DMS 273 treated with DMSO at 0.1 percent for 48 hours (cell line): Measurements from ENCODE around the gene PSMC3.

Experiments used
- DNase-seq: peaks from one replicate; lab custom pipeline; 2025; lab: John Stamatoyannopoulos, UW

Gene PSMC3

GRCh38 chr11:47426062-47426956, at the start of gene PSMC3:
Gene PSMC3 (minus strand): TSS chr11:47426439. CDS start chr11:47426279, 160 bp downstream.
- DNase-seq: peak; percentile 88

DNA sequence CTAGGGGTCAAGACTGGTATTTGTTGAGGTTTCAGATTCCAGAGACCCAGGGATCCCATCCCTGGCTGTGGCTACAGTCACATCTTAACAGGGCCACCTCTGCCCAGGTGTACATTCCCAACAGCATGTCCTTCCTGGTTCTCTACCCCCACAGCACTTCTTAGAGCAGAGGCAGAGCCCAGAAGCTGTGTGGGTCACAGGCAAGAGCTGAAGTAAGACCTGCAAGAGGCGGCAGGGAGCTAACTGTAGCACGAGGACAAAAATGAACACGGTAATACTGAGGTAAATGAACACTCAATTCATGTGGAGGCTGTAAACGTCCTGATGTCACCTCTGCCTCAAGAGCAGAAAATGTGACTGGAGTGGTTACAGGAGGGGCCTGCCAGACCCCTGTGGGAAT, 44.4 kb upstream of the PSMC3 start:
- DNase-seq: no peak

GRCh38 chr11:47469361-47470179, 43.3 kb upstream of the PSMC3 start:
- no peak for DNase-seq

DNA sequence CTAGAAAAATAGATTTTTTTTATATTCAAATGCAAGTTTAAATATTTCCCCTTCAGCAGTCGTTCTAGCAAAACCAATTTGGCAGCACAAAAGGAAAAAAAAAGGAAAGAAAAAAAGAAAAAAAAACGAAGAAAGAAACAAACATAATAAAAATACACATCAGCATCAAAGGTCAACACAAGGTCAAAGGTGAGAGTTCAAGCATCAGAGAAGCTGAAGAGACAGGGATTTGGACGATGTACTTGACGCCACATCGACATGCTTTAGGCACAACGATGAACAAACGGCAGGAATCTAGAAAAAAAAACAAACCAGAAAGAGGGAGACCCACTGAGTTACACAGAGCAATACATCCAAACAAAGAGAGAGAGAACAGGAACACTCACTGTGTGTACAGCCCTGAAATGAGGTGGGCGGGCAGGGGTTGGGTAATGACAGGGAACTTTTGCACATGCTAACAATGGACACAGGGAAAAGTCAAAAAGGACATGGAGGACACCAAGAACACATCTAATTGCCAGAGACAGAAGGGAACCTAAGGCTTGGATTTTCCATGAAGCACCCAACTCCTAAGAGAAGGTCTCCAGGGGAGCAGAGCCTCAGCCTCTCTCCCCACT, 42.5 kb upstream of the PSMC3 start:
- DNase-seq: no peak

DNA sequence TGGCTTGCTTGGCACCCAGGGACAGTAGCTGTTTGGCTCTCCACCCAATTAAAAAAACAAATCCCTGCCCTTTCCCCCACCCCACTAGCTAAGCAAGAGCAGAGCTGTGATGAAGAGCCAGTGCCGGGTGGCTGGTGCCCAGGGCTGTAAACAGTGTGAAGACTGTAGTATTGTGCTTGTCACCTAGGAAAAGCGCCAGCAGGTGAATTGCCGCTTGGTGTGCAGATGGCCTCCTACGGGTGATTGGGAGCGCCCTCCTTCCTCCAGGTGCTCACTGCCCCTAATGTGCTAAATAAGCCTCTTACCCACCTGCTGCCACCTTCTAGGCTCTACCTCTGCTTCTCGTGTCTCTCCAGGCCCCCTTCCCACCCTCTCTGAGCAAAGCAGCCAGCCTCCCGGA, 41.1 kb upstream of the PSMC3 start:
- no peak for DNase-seq

- DNase-seq: peak; percentile 3
Observed at GRCh38 chr11:47466701-47467250, 40.5 kb upstream of the PSMC3 start.

DNA sequence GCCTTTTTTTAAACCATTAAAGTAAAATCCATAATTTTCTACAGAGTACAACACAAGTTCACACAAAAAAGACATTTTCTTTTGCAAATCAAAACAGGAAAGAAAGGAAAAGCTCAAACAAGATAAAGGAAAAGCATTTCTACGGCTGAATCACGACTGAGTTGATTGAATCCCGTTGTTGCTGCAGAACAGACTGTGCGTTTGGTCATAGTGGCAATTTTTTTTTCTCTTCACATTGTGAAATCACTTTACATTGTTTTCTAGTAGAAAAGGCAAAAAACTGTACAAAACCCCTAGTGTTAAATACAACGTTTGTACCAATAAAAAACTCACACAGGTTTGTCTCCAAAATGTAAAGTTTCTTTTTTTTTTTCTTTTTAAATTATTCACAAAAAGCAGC, 40.0 kb upstream of the PSMC3 start:
- DNase-seq: no peak

GRCh38 chr11:47464483-47464882, 38.2 kb upstream of the PSMC3 start:
- DNase-seq: no peak

GRCh38 chr11:47461876-47462275, 35.6 kb upstream of the PSMC3 start:
- DNase-seq: no peak

GRCh38 chr11:47460571-47461235, 34.5 kb upstream of the PSMC3 start:
- no peak for DNase-seq

- DNase-seq: peak; percentile 43
Observed at GRCh38 chr11:47454258-47454671, 28.0 kb upstream of the PSMC3 start.

- DNase-seq: no peak
Observed at GRCh38 chr11:47453365-47453764, 27.1 kb upstream of the PSMC3 start.

DNA sequence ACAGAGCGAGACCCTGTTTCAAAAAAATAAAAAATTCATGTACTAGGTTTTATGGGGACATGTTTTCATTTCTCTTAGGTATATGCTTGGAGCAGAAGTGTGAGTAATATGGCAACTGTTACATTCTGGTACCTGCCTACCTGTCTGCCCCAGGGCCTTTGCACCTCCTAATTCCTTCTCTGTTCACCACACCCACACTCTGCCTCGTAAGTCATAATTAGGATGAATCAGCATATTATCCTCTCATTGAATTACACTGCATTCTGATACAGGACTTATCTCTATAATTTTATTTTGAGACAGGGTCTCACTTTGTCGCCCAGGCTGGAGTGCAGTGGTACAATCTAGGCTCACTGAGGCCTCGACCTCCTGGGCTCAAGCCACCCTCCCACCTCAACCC, 25.8 kb upstream of the PSMC3 start:
- DNase-seq: no peak

DNA sequence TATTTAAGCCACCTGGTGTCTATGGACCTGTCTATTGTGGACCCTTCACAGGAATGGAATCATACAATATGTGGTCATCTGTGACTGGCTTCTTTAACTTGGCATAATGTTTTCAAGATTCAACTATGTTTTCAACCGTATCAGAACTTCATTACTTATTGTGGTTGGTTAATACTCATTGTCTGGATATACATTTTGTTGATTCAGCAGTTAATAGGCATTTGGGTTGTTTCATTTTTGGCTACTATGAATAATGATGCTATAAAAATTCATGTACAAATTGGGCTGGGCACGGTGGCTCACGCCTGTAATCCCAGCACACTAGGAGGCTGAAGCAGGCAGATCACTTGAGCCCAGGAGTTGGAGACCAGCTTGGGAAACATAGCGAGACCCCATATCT, 25.2 kb upstream of the PSMC3 start:
- DNase-seq: no peak

GRCh38 chr11:47449541-47449940, 23.3 kb upstream of the PSMC3 start:
- DNase-seq: no peak

GRCh38 chr11:47448566-47449427, 22.6 kb upstream of the PSMC3 start, which contains the start of gene RAPSN:
Gene RAPSN (minus strand): TSS chr11:47449136. CDS start chr11:47448964, 172 bp downstream.
- DNase-seq: no peak

GRCh38 chr11:47447906-47448305, 21.7 kb upstream of the PSMC3 start:
- no peak for DNase-seq

DNA sequence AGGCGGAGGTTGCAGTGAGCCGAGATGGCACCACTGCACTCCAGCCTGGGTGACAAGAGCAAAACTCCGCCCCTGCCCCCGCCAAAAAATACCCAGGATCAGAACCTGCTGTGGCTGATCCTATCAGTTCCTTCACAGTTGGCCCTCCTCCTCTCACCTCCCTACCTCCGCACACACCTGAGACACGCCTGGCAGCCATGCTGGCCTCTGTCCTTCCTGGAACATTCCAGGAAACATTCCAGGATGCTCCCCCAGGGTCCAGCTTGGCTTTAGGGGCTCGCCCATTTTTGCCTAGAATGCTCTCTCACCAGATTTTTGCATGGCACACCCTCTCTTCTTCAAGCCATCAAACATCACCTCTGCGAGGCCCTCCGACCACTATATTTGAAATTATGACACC, 20.6 kb upstream of the PSMC3 start:
- no peak for DNase-seq

DNA sequence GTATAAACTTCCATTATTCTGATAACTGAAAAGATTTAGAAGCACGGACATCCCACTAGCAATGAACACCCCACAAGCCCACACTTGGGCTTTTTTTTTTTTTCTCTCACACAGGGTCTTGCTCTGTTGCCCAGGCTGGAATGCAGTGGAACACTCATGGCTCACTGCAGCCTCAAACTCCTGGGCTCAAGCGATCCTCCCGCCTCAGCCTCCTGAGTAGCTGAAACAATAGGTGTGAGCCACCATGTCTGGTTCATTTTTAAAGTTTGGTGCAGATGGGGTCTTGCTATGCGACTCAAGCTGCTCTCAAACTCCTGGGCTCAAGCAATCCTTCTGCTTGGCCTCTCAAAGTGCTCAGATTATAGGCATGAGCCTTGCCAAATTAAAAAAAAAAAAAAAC, 19.6 kb upstream of the PSMC3 start:
- no peak for DNase-seq

DNA sequence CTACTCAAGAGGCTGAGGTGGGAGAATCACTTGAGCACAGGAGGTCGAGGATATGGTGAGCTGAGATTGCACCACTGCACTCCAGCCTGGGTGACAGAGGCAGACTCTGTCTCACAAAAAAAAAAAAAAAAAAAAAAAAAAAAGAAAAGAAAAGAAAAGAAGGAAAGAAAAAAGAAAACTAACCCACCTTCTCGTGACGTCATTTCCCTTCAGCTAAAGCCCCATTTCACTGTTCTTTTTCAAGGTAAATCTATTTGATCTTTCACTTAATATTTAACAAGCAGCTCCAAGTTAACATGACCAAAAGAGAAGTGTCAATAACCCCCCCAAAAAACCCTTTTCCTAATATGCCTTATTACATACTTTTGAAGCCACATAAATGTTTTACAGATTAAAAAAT, 17.6 kb upstream of the PSMC3 start:
- no peak for DNase-seq
